Astrocyte of the spinal cord (primary cell): ENCODE measurements around the gene GPR12.

Experiments used
- DNase-seq: peaks from one replicate; pipeline ENCODE4 v3.0.0; 2011; ENCODE audit warnings: low read depth, low spot score
- H3K4me3 ChIP-seq: 2 replicates; pipeline ENCODE4 v1.5.1; 2011; ENCODE audit warnings: low read depth, mild to moderate bottlenecking, low read length, moderate library complexity
- CTCF ChIP-seq: IDR thresholded peaks from 2 replicates; pipeline ENCODE4 v1.5.1; 2012; ENCODE audit warnings: low read depth, mild to moderate bottlenecking, low read length, inconsistent platforms
- in situ Hi-C: cut with HindIII; loops from 2 replicates; pipeline ENCODE4 v1.10.0; 2017; ENCODE audit warnings: low sequenced_read_pairs

Gene GPR12

GRCh38 chr13:26759907-26760831 is at the start of gene GPR12:
Gene GPR12 (minus strand): TSS chr13:26760786. CDS start chr13:26759827, 959 bp downstream.
- no peak for TF ChIP-seq CTCF
- DNase-seq, result peak; percentile 1
- H3K4me3 ChIP-seq, result no peak within 1 kb of the TSS
- in situ Hi-C loops, result no loop called here

- H3K4me3 ChIP-seq, result no peak overlapping the region
- DNase-seq, result no peak
- TF ChIP-seq CTCF, result no peak
- in situ Hi-C loops, result no loop called here
Measured at GRCh38 chr13:26810095-26810494, 49.5 kb upstream of the GPR12 start.

- H3K4me3 ChIP-seq, result no peak overlapping the region
- DNase-seq, result no peak
- TF ChIP-seq CTCF, result no peak
- in situ Hi-C loops, result no loop called here
Measured at GRCh38 chr13:26806891-26807290, 46.3 kb upstream of the GPR12 start.

GRCh38 chr13:26787961-26788360 is 27.4 kb upstream of the GPR12 start:
- TF ChIP-seq CTCF, result no peak
- DNase-seq, result no peak
- H3K4me3 ChIP-seq, result no peak overlapping the region
- in situ Hi-C loops, result no loop called here

- in situ Hi-C loops, result no loop called here
- DNase-seq, result no peak
- TF ChIP-seq CTCF, result no peak
- no peak overlapping the region for H3K4me3 ChIP-seq
Measured at GRCh38 chr13:26786651-26787295, 26.2 kb upstream of the GPR12 start.

- no peak for DNase-seq
- in situ Hi-C loops, result no loop called here
- H3K4me3 ChIP-seq, result no peak overlapping the region
- TF ChIP-seq CTCF, result no peak
Measured at GRCh38 chr13:26785838-26786630, 25.4 kb upstream of the GPR12 start.
